Endothelial cell of umbilical vein (primary cell): ENCODE results near the gene GRB14. TPM values are rescaled to one million over a fixed set of nuclear protein-coding genes. Genes with fewer than 3 reads are reported as not detected.

ENCODE experiments used
- BruUV-seq: library from RNA; stranded (reverse); fragments of 400-500 nt; replicated peaks from 2 replicates; lab custom pipeline; 2021; lab: Mats Ljungman, UMichigan
- CTCF ChIA-PET: fragments of 300-600, 350-600 bp; sonication (Branson Sonifier 250); formaldehyde crosslinking; loops from one replicate; lab custom pipeline; 2021; ENCODE audit warnings: antibody characterized with exemption, inconsistent platforms; lab: Charles Lee
- POLR2A ChIA-PET: fragments of 300-600, 350-600 bp; sonication (Branson Sonifier 250); formaldehyde crosslinking; loops from one replicate; lab custom pipeline; 2021; ENCODE audit warnings: antibody characterized with exemption, inconsistent platforms; lab: Charles Lee
- DNase-seq: peaks from one replicate; pipeline ENCODE4 v3.0.0-alpha.2; 2011; ENCODE audit warnings: low read depth, low spot score
- FAIRE-seq: peaks from 2 replicates; lab custom pipeline; 2011; peaks lifted over from hg19 to GRCh38; lab: Jason Lieb, UNC
- H2AFZ ChIP-seq: 2 replicates; pipeline ENCODE4 v1.6.0; 2012; ENCODE audit warnings: low read depth, low read length, control low read depth, inconsistent platforms
- H3K27ac ChIP-seq: 2 replicates; pipeline ENCODE4 v1.5.1; 2011; ENCODE audit warnings: low read depth, mild to moderate bottlenecking, control low read depth, low read length, moderate library complexity; ENCODE audit not compliant: insufficient read depth
- H3K27me3 ChIP-seq, 2 experiments: 2 replicates each; pipeline versions ENCODE4 v1.6.0 to v1.6.1; 2011; ENCODE audit warnings: low read length in 2 of 2, mixed read lengths in 1 of 2; ENCODE audit not compliant: control insufficient read depth in 2 of 2, insufficient read depth in 2 of 2
- H3K36me3 ChIP-seq, 2 experiments: 2 replicates in 1 of 2; 3 replicates in 1 of 2; pipeline ENCODE4 v1.5.1; 2011; ENCODE audit warnings: low read length in 2 of 2, mild to moderate bottlenecking in 1 of 2, moderate library complexity in 1 of 2; ENCODE audit not compliant: control insufficient read depth in 2 of 2, insufficient read depth in 2 of 2; ENCODE audit errors: extremely low read depth in 1 of 2
- H3K4me1 ChIP-seq: 3 replicates; pipeline ENCODE4 v1.5.1; 2011; ENCODE audit warnings: mild to moderate bottlenecking, low read length; ENCODE audit not compliant: control insufficient read depth, insufficient read depth; ENCODE audit errors: extremely low read depth
- H3K4me2 ChIP-seq: 2 replicates; pipeline ENCODE4 v1.6.1; 2011; ENCODE audit warnings: low read length, control low read depth, mixed read lengths; ENCODE audit not compliant: insufficient read depth
- H3K4me3 ChIP-seq, 3 experiments: fragments of 200-600 bp in 1 of 3; sonication (generic), shearing (Covaris generic) in 1 of 3; replicated peaks in 1 of 3; 2 replicates each; pipeline ENCODE4 v1.5.1; 2011 to 2016; ENCODE audit warnings: control low read depth in 3 of 3, low read length in 3 of 3, mild to moderate bottlenecking in 2 of 3, inconsistent platforms in 1 of 3, low read depth in 1 of 3, moderate library complexity in 1 of 3; ENCODE audit not compliant: insufficient read depth in 1 of 3
- H3K79me2 ChIP-seq: 2 replicates; pipeline ENCODE4 v1.6.0; 2012; ENCODE audit warnings: low read length, inconsistent platforms; ENCODE audit not compliant: control insufficient read depth, insufficient read depth
- H3K9ac ChIP-seq: replicated peaks from 2 replicates; pipeline ENCODE3; 2011; ENCODE audit warnings: low read length, control low read depth; ENCODE audit not compliant: insufficient read depth; ENCODE audit errors: extremely low read depth
- H3K9me1 ChIP-seq: replicated peaks from 3 replicates; pipeline ENCODE4 v1.6.0; 2011; ENCODE audit warnings: mild to moderate bottlenecking, low read length; ENCODE audit not compliant: control insufficient read depth, insufficient read depth; ENCODE audit errors: extremely low read depth
- H3K9me3 ChIP-seq: replicated peaks from 2 replicates; pipeline ENCODE4 v1.5.1; 2012; ENCODE audit warnings: low read length, inconsistent platforms; ENCODE audit not compliant: control insufficient read depth, insufficient read depth
- H4K20me1 ChIP-seq: replicated peaks from 2 replicates; pipeline ENCODE3; 2011; ENCODE audit warnings: mild to moderate bottlenecking, low read length; ENCODE audit not compliant: control insufficient read depth, insufficient read depth; ENCODE audit errors: extremely low read depth
- CTCF ChIP-seq, 2 donors: IDR thresholded peaks; 1 replicate in 1 of 2; 2 replicates in 1 of 2; pipeline ENCODE4 v1.5.1; 2011; ENCODE audit warnings: low read length in 2 of 2, mild to moderate bottlenecking in 2 of 2, moderate library complexity in 2 of 2, control low read depth in 1 of 2, inconsistent platforms in 1 of 2, low read depth in 1 of 2; ENCODE audit not compliant: insufficient read depth in 1 of 2; ENCODE audit errors: extremely low read depth in 1 of 2
- EZH2 ChIP-seq: IDR thresholded peaks from 2 replicates; pipeline ENCODE4 v1.6.1; 2012; ENCODE audit warnings: borderline replicate concordance, low read depth, mild to moderate bottlenecking, moderate library complexity, low read length, inconsistent platforms; ENCODE audit not compliant: severe bottlenecking
- FOS ChIP-seq: IDR thresholded peaks from 2 replicates; pipeline ENCODE4 v1.6.1; 2011; ENCODE audit warnings: mild to moderate bottlenecking, low read length, moderate library complexity, borderline replicate concordance; ENCODE audit not compliant: insufficient read depth
- GATA2 ChIP-seq: IDR thresholded peaks from 2 replicates; pipeline ENCODE4 v1.7.0; 2011; ENCODE audit warnings: low read depth, mild to moderate bottlenecking, moderate library complexity, mixed read lengths, low read length; ENCODE audit not compliant: insufficient read length, insufficient read depth
- JUN ChIP-seq: IDR thresholded peaks from 2 replicates; pipeline ENCODE4 v1.6.1; 2011; ENCODE audit warnings: borderline replicate concordance, low read depth; ENCODE audit not compliant: insufficient read length, insufficient read depth
- MAX ChIP-seq: IDR thresholded peaks from 2 replicates; pipeline ENCODE4 v1.6.1; 2011; ENCODE audit not compliant: insufficient read depth, insufficient read length
- MYC ChIP-seq: IDR thresholded peaks from one replicate; pipeline ENCODE4 v1.6.1; 2011; ENCODE audit warnings: mild to moderate bottlenecking, low read depth, low read length
- POLR2A ChIP-seq: IDR thresholded peaks from 2 replicates; pipeline ENCODE4 v1.6.1; 2012; ENCODE audit warnings: low read depth, mild to moderate bottlenecking, control low read depth, low read length
- POLR2AphosphoS5 ChIP-seq: IDR thresholded peaks from 2 replicates; pipeline ENCODE4 v1.6.1; 2012; ENCODE audit warnings: low read depth, mild to moderate bottlenecking, control low read depth, low read length, moderate library complexity; ENCODE audit not compliant: insufficient read depth
- dilution Hi-C: fragments of 300-500 bp; cut with MboI; formaldehyde crosslinking; loops from one replicate; pipeline ENCODE4 v1.15.0; 2019; ENCODE audit warnings: low sequenced_read_pairs; ENCODE audit not compliant: extremely low pct_ligation_motif_present
- intact Hi-C: fragments of 100-400 bp; cut with micrococcal nuclease; formaldehyde crosslinking; loops from one replicate; pipeline ENCODE4 v1.10.0; 2022
- polyA plus RNA-seq, 4 experiments: library from polyadenylated mRNA; depleted of rRNA in 3 of 4; stranded (reverse) in 3 of 4; unstranded in 1 of 4; fragments of >200 nt; gene quantifications; 2 replicates each; pipeline versions ENCODE4 v1.2.1 to v1.2.3, GENCODE V29; 2011 to 2012; ENCODE audit warnings: missing spikeins in 1 of 4
- total RNA-seq: library from RNA; stranded (reverse); gene quantifications from 2 replicates; pipeline ENCODE4 v1.2.3, GENCODE V29; 2021

The GRB14 gene
- total and polyA plus RNA-seq, 2 donors (not counting 3 experiments of a cell fraction or from before 2014, with no cell fraction given), result 3.0 to 10.3 TPM

- no peaks in the 10 kb centered on the region for H4K20me1 ChIP-seq
- FAIRE-seq (no peak), DNase-seq (no peak)
- no peaks in the 10 kb centered on the region for H3K9me3 ChIP-seq
- peaks cover 11% of the 10 kb centered on the region for H3K4me1 ChIP-seq
- H3K4me3 ChIP-seq, result no peak overlapping the region
- no peaks in the 10 kb centered on the region for H3K9me1 ChIP-seq
- H3K27me3 ChIP-seq, result no peaks in the 10 kb centered on the region
- peaks cover 3% of the 10 kb centered on the region for H3K79me2 ChIP-seq
- intact Hi-C loops, result no loop called here
- TF ChIP-seq MAX (no peak), CTCF (IDR thresholded peaks at IDR 0.05; ENCODE audit: extremely low read depth in 1 of 2, insufficient read depth in 1 of 2, low read depth in 1 of 2, low read length in 2 of 2) (no peak), GATA2 (no peak), JUN (no peak), EZH2 (no peak), POLR2A (no peak), MYC (no peak), POLR2AphosphoS5 (no peak), FOS (no peak)
- no peaks in the 10 kb centered on the region for H3K36me3 ChIP-seq
- H3K27ac ChIP-seq, result no peak overlapping the region
- ChIA-PET CTCF (no interaction called here), POLR2A (no interaction called here)
- no TSS peak for BruUV-seq
- dilution Hi-C loops, result no loop called here
- no peak overlapping the region for H2AFZ ChIP-seq
- H3K9ac ChIP-seq, result no peak overlapping the region
- no peak overlapping the region for H3K4me2 ChIP-seq
These were observed 27.7 kb downstream of the GRB14 start for GRCh38 chr2:164593541-164593940.
